HG02571 (cell line): ENCODE measurements around the gene ADD2.

Experiments used
- ATAC-seq: cut with Tn5 transposase; IDR thresholded peaks from one replicate; pipeline ENCODE4 v1.9.1; 2021; ENCODE audit warnings: mild to moderate bottlenecking, moderate library complexity; ENCODE audit not compliant: unreplicated experiment

The ADD2 gene

DNA sequence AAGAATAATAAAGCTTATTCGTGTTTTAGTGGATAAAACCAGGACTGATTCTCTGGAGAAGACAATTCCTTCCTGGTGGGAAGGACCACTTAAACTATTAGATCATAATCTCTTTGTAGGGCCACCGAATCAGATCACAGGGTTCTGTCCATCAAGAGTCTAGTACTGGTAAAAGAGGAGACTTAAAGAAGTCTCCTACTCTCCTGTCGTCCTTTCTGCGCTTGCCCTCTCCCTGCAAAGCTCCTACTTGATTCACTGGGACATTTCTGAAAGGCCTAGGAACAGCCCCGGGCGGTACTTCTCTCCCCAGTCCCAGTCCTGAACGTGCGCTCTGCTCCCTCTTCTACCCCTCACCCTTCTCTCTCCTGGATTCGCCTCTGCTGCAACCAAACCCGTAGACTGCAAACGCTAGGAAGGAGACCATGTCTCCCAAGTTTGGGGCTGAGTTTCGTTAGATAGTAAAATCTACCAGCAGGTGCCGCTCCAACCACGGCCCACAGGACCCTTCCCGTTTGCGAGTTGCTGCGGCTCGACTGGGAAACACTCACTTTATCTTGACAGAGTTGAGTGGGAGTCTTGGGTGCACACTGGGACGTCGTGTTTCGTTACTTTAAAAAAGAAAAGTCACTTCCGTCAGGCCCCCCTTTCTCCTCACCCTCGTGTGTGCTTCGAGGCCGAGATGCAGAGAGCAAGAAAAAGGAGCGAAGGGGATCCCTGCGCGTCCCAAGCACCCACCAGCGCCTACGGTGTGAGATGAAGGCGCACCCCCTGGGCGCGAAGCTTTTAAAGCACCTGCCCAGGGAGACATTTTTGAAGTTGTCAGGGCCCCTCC is 21.5 kb upstream of the ADD2 start:
- no peak for ATAC-seq

DNA sequence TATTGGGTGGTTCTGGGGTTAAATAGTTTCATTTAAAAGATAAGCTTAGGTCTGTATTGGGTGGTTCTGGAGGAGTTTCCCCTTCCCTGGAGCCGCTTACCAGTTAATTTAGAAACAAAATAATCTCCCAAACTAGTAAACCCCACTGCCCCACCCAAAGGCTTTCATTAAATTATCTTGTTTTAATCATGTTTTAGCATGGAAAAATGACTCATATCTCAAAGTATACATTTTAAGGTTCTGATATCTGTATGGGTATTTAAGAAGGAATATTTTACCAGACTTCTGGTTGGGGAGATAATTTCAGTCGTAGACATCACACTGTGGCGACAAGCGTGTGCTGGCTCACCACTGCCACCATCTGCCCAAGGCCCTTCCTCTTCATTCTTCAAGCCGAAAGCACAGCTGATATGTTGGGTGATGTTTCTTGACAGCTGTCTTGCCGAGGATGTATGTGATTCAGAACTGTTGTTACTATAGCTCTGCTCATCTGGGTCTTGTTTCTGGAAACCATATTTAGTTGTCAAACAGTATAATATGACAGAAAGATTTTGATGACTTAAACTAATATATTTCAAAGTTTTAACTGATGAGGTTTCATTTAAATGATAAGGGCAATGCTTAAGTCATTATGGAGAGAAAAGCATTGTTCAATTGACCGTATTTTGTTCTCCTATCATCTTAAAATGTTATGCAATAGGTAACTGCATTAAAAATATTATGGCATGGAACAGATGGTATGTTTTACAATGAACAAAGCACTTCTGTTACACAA is 17.3 kb upstream of the ADD2 start:
- no peak for ATAC-seq

DNA sequence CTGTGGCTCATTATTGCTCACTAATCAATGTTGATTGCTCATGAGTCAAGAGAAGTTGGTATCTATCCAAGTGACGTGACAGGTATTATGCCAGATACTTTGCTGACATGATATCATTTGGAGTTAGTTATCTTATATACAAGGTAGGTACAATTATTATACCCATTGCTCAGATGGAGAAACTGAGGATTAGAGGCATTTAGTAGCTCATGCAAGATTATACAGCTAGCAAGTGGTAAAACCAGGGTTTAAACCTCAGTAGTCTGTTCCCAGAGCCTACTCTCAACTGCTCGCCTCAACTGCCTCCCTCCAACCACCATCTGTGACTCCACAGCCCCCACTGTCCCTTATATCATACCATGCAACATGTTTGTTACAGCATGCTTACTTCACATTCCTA is 16.3 kb upstream of the ADD2 start:
- ATAC-seq: no peak

DNA sequence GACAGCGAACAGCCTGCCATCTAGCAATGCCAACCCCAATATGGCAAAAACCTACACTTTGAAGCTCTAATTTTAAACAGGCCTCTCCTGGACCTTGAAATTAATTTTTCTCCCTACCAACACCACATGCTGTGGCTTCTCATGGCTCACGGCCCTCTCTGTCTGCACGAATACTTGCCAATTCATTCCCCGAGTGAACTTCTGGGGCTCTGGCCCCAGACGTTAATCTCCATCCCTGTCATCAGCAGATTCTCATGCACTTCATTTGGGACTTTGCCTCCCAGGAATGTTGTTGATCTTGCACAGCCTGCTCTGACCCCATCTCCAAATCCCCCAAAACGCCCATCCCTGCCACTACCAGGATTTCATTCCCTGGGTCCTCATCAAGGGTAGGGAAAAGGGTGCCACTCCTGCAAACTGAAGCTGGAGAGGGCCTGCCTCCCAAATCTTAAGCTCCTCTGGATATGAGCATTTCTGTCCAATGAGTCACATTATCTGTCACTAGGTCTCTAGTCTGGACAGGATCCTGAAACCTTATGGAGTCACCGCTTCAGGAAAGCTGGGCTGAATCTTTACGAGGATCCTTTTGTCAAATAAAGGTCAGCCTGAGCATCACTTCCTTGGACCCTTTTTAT is 12.0 kb upstream of the ADD2 start:
- no peak for ATAC-seq

DNA sequence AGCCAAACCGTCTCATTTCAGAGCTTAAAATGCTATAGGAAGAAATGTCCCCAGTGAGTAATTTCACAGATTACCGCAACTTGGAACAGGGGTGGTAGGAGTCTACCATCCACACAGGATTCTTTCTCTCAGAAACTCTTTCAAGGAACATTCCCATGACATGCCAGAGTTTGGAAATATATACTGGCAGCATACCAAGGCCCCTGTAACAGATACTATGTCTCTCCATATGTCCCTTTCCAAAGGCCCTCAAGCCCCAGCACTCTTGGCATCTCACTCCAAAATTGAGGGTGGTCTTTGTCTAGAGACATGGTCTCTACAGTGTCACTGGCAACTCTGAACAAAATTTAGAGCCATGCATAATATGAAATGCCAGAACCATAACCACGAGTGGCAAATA is 11.5 kb upstream of the ADD2 start:
- ATAC-seq: no peak

DNA sequence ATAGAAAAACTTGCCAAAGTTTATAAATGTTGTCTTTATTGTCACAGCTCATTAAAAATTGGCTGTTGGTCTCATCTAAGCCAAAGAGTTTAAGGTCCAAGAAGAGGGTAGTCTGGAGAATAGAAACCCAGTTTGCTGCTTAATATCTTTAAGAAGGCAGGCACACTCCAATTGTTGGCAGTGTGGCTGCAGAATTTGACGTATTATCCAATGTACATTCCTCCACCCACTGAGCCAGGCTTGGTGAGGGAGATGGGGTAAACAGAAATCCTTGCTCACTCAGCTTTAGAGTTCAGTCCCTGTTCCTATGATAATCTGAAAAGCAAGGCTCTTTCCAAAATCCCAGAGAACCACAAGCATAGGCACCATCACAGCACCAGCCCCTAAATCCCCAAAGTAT is 10.7 kb upstream of the ADD2 start:
- no peak for ATAC-seq

DNA sequence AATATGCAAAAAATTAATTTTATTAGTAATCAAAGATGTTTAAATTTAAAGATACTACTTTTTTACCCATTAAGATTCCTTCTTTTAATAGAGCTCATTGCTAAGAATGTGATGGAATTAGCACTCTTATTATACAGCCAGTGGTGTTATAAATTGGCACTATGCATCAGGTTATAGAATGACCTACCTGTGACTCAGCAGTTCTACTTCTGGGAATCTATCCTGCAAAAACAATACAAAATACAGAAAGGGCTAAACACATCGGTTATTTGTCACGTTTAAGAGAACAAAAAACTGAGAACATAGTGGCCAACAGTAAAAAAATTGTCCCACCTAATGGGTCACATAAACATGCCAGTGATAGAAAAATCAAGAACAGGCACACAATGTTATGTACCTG is 9.4 kb upstream of the ADD2 start:
- ATAC-seq: no peak

DNA sequence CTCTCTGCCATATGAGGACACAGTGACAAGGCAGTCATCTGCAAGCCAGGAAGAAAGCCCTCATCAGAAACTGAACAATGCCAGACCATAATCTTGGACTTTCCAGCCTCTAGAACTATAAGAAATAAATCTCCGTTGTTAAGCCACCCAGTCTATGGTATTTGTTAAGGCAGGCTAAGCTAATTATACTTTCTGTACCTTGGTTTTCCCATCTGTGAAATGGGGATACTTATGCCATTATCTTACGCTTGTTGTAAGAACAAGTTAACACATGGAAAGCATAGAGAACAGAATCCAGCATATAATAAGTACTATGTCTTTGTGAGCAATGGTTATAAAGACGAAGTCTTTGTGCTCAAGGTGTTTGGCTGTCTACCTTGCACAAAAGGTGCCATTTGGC is 8.3 kb upstream of the ADD2 start:
- ATAC-seq: no peak

DNA sequence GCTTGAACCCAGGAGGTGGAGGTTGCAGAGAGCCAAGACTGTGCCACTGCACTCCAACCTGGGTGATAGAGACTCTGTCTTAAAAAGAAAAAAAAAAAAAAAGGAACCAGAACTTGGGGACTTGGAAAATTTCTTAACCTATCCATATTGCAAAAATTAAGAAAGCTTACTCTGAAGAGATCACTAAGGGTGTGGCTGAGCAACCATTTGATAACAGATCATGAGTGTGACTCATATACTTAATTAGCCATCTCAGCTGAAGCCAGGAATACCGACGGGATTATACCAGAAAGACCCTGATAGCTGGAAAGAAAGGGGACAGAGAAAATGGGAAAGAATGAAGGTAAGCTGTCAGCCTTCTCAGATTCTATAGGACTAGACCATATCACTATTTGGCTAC is 7.1 kb upstream of the ADD2 start:
- no peak for ATAC-seq

DNA sequence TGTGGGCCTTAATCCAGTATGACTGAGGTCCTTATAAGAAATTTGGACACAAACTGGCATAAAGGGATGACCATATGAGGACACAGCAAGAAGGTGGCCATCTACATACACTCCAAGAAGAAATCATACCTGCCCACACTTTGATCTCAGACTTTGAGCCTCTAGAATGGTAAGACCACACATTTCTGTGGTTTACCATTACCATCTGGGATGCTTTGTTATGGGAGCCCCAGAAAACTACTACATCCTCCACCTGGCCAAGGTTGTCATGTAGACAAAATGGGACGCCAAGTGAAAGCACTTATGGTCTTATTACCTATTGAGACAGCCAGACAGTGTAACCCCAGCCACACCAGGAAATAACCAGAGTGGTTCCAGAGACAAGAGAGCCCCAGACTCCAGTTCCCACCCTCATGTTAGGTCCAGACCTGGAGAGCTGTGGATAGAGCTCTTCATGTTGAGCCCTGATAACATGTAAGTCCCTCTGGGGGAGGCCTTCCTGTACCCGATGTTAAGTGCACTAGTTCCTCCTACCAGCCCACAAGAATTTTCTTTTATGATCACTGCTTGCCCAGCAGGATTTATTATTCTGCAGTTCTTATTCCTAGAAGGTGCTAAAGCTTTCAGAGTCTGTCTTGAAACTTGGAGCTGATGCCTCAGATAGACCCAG is 4.6 kb upstream of the ADD2 start:
- no peak for ATAC-seq

DNA sequence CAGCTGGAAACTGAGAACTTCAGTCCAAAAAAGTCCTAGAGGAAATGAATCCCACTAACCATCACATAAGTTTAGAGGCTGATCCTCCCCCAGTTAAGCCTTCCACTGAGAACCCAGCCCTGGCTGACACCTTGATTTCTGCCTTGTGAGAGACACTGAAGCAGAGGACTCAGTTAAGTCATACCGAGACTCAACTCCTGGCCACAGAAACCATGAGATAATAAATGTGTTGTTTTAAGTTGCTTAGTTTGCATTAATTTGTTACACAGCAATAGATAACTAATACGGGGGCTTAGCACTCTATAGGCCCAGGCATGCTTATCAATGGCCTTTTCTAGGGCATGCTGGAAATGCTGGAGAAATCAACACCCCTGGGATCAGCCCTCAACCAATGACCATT is 3.4 kb upstream of the ADD2 start:
- ATAC-seq: no peak

DNA sequence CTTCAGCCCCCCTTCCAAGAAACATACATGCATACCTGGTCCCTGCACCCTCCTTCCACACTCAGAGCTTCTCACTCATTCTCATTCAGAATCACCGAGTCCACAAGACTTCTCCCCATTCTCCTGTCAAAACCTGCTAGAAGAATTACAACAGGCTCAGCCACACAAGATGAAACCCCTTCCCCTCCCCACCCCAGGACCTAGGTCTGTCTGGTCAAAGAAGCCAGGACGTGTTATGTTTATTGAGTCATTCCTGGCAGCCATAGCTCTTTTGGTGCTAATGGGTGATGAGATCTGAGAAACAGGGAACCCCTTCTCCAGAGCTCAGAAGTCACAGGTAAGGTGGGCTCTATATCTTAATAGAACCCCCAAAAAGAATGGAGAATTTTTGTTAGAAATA is 1.4 kb upstream of the ADD2 start:
- no peak for ATAC-seq

DNA sequence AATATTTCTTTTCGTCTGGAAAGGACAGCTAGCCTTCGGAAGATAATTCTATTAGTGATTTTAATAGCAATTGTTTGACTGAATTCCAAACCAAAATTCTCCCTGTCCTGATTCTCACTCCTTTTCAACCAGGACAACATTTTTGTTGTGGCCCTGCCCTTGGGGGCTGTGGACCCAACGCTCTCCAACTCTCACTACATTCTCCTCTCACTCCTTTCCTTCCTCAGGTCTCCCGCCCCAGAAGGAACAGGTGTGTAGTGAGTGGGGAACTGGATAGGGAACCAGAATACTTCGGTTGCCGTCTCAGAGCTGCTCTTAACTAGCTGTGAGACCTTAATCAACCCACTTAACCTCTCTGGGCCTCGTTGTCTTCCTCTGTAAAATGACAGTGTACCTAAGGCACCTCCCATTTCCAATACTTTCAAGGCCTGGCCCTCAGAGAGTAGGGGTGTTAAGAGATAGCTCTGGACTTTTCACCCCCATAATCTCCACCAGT is 638 bp upstream of the ADD2 start:
- ATAC-seq: no peak

DNA sequence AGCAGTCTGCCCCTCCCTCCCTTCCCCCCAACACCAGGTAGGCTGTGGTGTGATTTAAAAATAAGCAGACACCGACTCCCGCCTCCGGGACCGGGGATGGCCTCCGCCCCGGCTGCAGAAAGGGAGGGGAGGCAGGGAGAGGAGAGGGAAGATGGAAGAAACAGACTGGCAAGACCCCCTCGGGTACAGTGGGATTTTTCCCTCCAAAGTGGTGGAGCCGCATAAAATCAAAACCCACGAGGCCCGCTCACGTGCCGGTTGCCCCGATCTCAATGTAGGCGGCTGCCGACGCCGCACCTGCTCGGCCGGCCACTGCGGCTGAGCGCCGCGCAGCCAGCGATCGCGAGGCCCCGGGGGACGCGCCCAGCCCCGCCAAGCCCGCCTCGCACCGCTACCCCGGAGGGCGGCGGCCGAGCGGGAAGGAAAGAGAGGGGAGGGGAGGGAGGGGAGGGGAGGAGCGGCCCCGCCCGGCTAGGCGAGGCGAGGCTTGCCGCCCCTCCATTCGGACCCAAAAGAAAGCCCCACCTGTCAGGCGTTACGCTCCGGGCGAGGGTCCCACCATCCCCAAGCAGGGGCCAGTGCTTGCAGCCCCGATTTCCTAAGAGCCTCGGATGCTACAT is 811 bp downstream of the ADD2 start:
- no peak for ATAC-seq

DNA sequence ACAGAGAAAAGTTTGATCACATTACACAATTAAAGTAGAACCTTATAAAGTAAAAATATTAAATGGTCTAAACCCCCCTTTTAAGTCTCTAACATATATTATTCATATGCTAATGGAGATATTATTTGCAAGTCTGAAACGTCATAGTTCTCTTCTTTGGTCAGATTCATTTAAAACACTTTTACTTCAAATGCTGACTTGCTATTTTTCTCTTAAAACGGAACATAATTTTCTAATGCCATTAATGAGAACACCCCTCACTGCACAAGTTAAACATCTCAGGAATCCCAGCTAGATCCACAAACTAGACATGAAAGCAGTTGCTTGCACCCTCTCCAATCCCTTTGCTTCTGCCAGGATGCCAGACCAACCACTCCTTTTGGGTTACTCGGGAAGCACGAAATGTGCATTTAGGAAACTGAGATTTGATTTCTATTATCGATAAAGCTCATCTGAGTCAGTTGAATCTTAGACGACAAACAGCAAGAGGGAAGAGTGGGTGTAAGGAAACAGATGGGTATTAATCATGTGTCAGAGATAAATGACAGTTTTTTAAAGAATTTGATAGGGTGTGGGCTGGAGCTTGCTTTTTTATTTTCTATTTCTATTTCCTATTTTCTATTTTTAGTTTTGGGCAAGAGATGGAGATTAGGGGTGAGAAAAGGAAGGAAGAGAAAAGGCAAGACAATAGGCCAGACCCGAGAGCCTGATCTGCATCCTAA is 1.5 kb downstream of the ADD2 start:
- ATAC-seq: no peak

DNA sequence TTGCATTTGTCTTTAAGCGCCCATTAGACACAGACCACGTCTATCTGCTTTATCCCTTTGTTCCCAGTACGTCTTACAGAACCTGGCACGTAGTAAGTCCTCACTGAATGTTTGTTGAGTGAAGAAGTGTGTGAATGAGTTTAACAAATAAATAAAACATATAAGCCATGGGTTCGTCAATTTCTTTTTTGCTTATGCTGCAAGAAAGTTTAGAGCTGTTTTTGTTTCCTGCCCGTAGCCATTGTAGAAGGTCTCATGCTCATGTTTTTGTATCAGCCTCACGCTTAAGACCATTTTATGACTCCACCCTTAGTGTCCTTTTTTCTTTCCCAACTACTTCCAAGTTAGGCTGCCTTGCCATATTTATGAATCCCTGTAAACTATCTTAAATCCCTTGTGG is 2.5 kb downstream of the ADD2 start:
- ATAC-seq: no peak

DNA sequence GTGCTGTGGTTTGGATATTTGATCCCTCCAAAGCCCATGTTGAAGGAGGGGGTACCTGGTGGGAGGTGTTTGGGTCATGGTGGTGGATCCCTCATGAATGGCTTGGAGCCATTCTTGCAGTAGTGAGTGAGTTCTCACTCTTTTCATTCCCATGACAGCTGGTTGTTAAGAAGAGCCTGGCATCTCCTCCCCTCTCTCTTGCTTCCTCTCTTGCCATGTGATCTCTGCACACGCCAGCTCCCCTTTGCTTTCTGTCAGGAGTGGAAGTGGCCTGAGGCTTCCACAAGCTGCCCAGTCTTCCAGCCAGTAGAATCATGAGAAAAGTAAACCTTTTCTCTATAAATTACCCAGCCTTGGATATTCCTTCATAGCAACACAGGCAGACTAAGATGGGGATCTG is 8.6 kb downstream of the ADD2 start:
- ATAC-seq: no peak

DNA sequence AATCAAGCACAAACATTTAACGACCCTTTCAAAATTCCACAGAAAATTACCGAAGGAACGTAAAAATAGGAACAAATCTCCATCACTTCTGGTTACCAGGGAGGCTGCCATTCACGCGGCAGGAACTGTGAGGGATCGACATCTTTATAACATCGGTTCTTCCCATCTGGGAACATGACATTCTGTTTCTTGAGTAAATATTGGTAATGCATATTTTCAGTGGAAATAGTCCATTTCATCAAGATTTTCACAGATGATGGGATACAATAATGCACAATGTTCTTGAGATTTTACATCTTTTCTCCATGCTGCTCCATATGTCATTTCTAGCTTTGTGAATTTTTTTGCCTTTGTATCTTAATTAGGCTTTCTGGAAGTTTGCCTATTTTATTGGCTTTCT is 10.0 kb downstream of the ADD2 start:
- ATAC-seq: no peak

DNA sequence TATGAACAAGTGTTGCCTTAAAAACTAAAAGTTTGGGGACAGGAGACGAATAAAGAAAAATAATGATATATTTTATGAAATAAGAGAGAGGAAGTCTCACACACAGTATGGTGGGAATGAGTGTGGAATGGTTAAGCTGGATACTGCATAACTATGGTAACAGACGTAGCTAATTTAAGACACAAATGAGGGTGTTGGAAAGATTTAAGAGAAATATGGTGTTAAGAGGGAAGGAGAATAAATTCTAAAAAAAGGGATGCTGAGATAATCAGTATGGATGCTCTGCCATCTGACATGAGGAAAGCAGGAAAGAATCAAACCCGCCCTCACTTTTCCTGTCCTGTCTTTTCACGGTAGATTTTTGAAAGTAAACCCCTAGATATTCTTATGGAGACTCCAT is 10.6 kb downstream of the ADD2 start:
- ATAC-seq: no peak

DNA sequence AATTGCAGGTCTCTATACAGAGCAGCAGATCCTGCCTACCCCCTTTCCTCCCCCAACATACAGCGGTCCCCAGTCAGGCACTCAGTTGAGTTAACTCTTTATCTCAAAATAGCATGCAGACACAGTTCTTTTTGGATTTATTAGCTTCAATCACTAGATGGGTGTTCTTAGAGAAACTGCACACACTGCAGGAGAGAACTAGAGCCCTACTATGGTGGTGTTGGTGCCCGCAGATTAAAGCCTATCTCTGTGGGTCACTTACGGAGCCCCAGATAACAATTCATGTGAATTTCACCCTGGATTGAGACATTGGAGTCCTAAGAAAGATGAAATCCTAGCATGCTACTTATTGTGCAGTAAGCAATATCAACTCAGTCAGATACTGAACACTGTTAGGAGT is 11.9 kb downstream of the ADD2 start:
- ATAC-seq: no peak
